PFSK-1 (cell line): ENCODE results near the gene LPAR1.

Source experiments
- POLR2AphosphoS5 ChIP-seq: IDR thresholded peaks from 2 replicates; pipeline ENCODE4 v1.6.1; 2012; ENCODE audit warnings: low read depth, mild to moderate bottlenecking, control low read depth, low read length, moderate library complexity
- TAF1 ChIP-seq: IDR thresholded peaks from 2 replicates; pipeline ENCODE4 v1.6.1; 2012; ENCODE audit warnings: low read length, control low read depth, borderline replicate concordance; ENCODE audit not compliant: insufficient read depth

DNA sequence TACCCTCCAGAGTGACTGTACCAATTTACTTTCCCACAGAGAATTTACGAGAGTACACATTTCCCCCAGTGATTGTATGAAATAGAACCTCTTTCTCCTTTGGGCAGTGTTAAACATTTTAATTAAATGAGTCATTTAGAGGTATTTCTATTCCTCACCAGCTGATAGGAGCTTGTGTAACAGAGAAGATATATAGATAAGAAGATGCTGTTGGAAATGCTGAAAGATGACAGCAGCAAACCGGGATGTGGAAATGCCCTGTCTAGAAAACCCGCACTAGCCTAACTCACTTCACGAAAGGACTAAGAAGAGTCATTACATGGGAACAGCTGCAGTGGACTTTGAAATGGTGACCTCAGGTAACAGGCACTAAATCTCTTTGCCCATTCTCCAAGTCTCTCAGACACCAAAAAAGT is 68.3 kb downstream of the LPAR1 start:
- TF ChIP-seq TAF1 (no peak), POLR2AphosphoS5 (no peak)
